Sigmoid colon (tissue), 4 donors: ENCODE data around the gene OAS3.

Experiments used
- POLR2AphosphoS5 ChIP-seq, 4 donors: sonication (generic); formaldehyde crosslinking; IDR thresholded peaks; one replicate each; pipeline ENCODE4 v1.6.1; 2017; ENCODE audit warnings: antibody characterized with exemption in 4 of 4
- TF ChIP-seq, protein P1 (sequence below), 4 experiments: fragments of 450-650 bp in 3 of 4; fragments of 200-600 bp in 1 of 4; IDR thresholded peaks; one replicate each; pipeline ENCODE4 v1.5.1; 2016 to 2019; ENCODE audit warnings: antibody characterized with exemption in 4 of 4, mild to moderate bottlenecking in 3 of 4, moderate library complexity in 2 of 4

DNA sequence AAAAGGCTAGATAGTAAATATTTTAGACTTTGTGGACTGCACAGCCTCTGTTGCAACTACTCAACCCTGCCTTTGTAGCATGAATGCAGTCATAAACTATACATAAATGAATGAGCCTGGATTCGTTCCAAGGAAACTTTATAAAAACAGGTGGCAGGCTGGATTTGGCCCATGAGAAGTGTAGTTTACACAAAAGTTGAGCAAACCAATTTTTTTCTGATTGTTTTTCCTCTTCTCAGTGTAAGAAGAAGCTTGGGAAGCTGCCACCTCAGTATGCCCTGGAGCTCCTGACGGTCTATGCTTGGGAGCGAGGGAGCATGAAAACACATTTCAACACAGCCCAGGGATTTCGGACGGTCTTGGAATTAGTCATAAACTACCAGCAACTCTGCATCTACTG lies 22.0 kb upstream of the OAS3 start:
- TF ChIP-seq, protein P1, sequence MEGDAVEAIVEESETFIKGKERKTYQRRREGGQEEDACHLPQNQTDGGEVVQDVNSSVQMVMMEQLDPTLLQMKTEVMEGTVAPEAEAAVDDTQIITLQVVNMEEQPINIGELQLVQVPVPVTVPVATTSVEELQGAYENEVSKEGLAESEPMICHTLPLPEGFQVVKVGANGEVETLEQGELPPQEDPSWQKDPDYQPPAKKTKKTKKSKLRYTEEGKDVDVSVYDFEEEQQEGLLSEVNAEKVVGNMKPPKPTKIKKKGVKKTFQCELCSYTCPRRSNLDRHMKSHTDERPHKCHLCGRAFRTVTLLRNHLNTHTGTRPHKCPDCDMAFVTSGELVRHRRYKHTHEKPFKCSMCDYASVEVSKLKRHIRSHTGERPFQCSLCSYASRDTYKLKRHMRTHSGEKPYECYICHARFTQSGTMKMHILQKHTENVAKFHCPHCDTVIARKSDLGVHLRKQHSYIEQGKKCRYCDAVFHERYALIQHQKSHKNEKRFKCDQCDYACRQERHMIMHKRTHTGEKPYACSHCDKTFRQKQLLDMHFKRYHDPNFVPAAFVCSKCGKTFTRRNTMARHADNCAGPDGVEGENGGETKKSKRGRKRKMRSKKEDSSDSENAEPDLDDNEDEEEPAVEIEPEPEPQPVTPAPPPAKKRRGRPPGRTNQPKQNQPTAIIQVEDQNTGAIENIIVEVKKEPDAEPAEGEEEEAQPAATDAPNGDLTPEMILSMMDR (IDR thresholded peaks at IDR 0.05): no peak
- TF ChIP-seq POLR2AphosphoS5 (IDR thresholded peaks at IDR 0.05): no peak
